WTC11 (cell line): ENCODE data around the gene LPP. TPM values are rescaled to one million over a fixed set of nuclear protein-coding genes. Genes with fewer than 3 reads are reported as not detected.

ENCODE experiments used
- ATAC-seq: fragments of 200-7000 bp; cut with Tn5 transposase; 2 replicates; pipeline ENCODE4 v1.10.0; 2021; ENCODE audit warnings: mild to moderate bottlenecking, moderate library complexity
- CTCF ChIA-PET: fragments of 300-600 bp; sonication (Branson Sonifier 250); formaldehyde crosslinking; loops from one replicate; lab custom pipeline; 2021; ENCODE audit warnings: antibody characterized with exemption; lab: Charles Lee
- POLR2A ChIA-PET: fragments of 350-600 bp; sonication (Branson Sonifier 250); formaldehyde crosslinking; loops from one replicate; lab custom pipeline; 2021; ENCODE audit warnings: antibody characterized with exemption; lab: Charles Lee
- DNase-seq: peaks from one replicate; pipeline ENCODE4 v3.0.0; 2021; ENCODE audit warnings: low spot score
- H3K27ac Mint-ChIP-seq: 2 replicates; pipeline ENCODE4 v1.8.0; 2021; ENCODE audit warnings: mixed read lengths
- H3K27me3 Mint-ChIP-seq: 2 replicates; pipeline ENCODE4 v1.8.0; 2021; ENCODE audit warnings: low read depth, mild to moderate bottlenecking, moderate library complexity, mixed read lengths
- H3K36me3 Mint-ChIP-seq: 2 replicates; pipeline ENCODE4 v1.8.0; 2021; ENCODE audit warnings: mixed read lengths
- H3K4me1 Mint-ChIP-seq: 2 replicates; pipeline ENCODE4 v1.8.0; 2022; ENCODE audit warnings: mixed read lengths
- H3K4me3 Mint-ChIP-seq: 2 replicates; pipeline ENCODE4 v1.8.0; 2021; ENCODE audit warnings: mild to moderate bottlenecking, moderate library complexity, mixed read lengths
- H3K9me3 Mint-ChIP-seq: 2 replicates; pipeline ENCODE4 v1.8.0; 2021; ENCODE audit warnings: mixed read lengths
- ATF1 ChIP-seq: sonication (generic); formaldehyde crosslinking; IDR thresholded peaks from 2 replicates; pipeline ENCODE4 v1.8.1; 2023; ENCODE audit warnings: mild to moderate bottlenecking, moderate library complexity, missing genetic modification reagents
- CDX4 ChIP-seq: fragments of 250-450 bp; sonication (Bioruptor Pico); IDR thresholded peaks from 2 replicates; pipeline ENCODE4 v1.9.0; 2021; ENCODE audit warnings: moderate library complexity, mild to moderate bottlenecking, inconsistent platforms, borderline replicate concordance
- CREM ChIP-seq: sonication (generic); formaldehyde crosslinking; IDR thresholded peaks from 2 replicates; pipeline ENCODE4 v1.8.1; 2022; ENCODE audit warnings: mild to moderate bottlenecking, missing genetic modification reagents, moderate library complexity
- FOXK1 ChIP-seq: sonication (generic); formaldehyde crosslinking; IDR thresholded peaks from 2 replicates; pipeline ENCODE4 v1.8.0; 2022; ENCODE audit warnings: mild to moderate bottlenecking, moderate library complexity, missing genetic modification reagents
- FOXP4 ChIP-seq: sonication (generic); formaldehyde crosslinking; IDR thresholded peaks from 2 replicates; pipeline ENCODE4 v1.8.0; 2022; ENCODE audit warnings: mild to moderate bottlenecking, missing genetic modification reagents
- GRHL2 ChIP-seq: fragments of 250-450 bp; sonication (Bioruptor Pico); IDR thresholded peaks from 2 replicates; pipeline ENCODE4 v1.8.0; 2022; ENCODE audit warnings: mild to moderate bottlenecking, moderate library complexity; ENCODE audit not compliant: insufficient replicate concordance, severe bottlenecking
- MLX ChIP-seq: sonication (generic); formaldehyde crosslinking; IDR thresholded peaks from 2 replicates; pipeline ENCODE4 v1.8.1; 2023; ENCODE audit warnings: mild to moderate bottlenecking, missing genetic modification reagents, moderate library complexity
- MXD4 ChIP-seq: fragments of 250-450 bp; sonication (Bioruptor Pico); IDR thresholded peaks from 2 replicates; pipeline ENCODE4 v1.8.0; 2021; ENCODE audit warnings: mild to moderate bottlenecking, moderate library complexity, borderline replicate concordance
- NR1H2 ChIP-seq: sonication (generic); formaldehyde crosslinking; IDR thresholded peaks from 2 replicates; pipeline ENCODE4 v1.9.0; 2021; ENCODE audit warnings: mild to moderate bottlenecking, moderate library complexity, missing genetic modification reagents
- NR3C1 ChIP-seq: sonication (generic); formaldehyde crosslinking; conservative IDR thresholded peaks from 2 replicates; pipeline ENCODE4 v1.8.1; 2023; ENCODE audit warnings: low read depth, mild to moderate bottlenecking, missing genetic modification reagents
- OVOL2 ChIP-seq: fragments of 250-450 bp; sonication (Bioruptor Pico); IDR thresholded peaks from 2 replicates; pipeline ENCODE4 v1.9.0; 2021; ENCODE audit warnings: mild to moderate bottlenecking, borderline replicate concordance
- RELA ChIP-seq: sonication (generic); formaldehyde crosslinking; IDR thresholded peaks from 2 replicates; pipeline ENCODE4 v1.8.1; 2022; ENCODE audit warnings: missing genetic modification reagents, mild to moderate bottlenecking, borderline replicate concordance
- RORB ChIP-seq: fragments of 250-450 bp; sonication (Bioruptor Pico); IDR thresholded peaks from 2 replicates; pipeline ENCODE4 v1.9.0; 2021; ENCODE audit warnings: mild to moderate bottlenecking
- ZNF138 ChIP-seq: sonication (generic); formaldehyde crosslinking; conservative IDR thresholded peaks from 2 replicates; pipeline ENCODE4 v1.8.1; 2022; ENCODE audit warnings: mild to moderate bottlenecking, moderate library complexity, missing genetic modification reagents
- ZNF219 ChIP-seq: sonication (generic); formaldehyde crosslinking; IDR thresholded peaks from 2 replicates; pipeline ENCODE4 v1.8.0; 2023; ENCODE audit warnings: missing genetic modification reagents, mild to moderate bottlenecking, borderline replicate concordance
- ZNF416 ChIP-seq: fragments of 250-450 bp; sonication (Bioruptor Pico); IDR thresholded peaks from 2 replicates; pipeline ENCODE4 v1.9.0; 2021; ENCODE audit warnings: mild to moderate bottlenecking, inconsistent platforms
- ZNF423 ChIP-seq: fragments of 250-450 bp; sonication (Bioruptor Pico); IDR thresholded peaks from 2 replicates; pipeline ENCODE4 v2.1.2; 2022; ENCODE audit warnings: mild to moderate bottlenecking, moderate library complexity
- total RNA-seq: library from RNA; stranded (reverse); gene quantifications from 3 replicates; pipeline ENCODE4 v1.2.3, GENCODE V29; 2021
- TF ChIP-seq, protein P1 (sequence below): sonication (generic); formaldehyde crosslinking; IDR thresholded peaks from 2 replicates; pipeline ENCODE4 v1.8.0; 2022; ENCODE audit warnings: mild to moderate bottlenecking, missing genetic modification reagents
- TF ChIP-seq, protein P2 (sequence below): sonication (generic); formaldehyde crosslinking; IDR thresholded peaks from 2 replicates; pipeline ENCODE4 v1.8.1; 2023; ENCODE audit warnings: mild to moderate bottlenecking, missing genetic modification reagents
- TF ChIP-seq, protein P3 (sequence below): sonication (generic); formaldehyde crosslinking; IDR thresholded peaks from 2 replicates; pipeline ENCODE4 v1.8.0; 2022; ENCODE audit warnings: mild to moderate bottlenecking, missing genetic modification reagents
- TF ChIP-seq, protein P4 (sequence below): fragments of 250-450 bp; sonication (Bioruptor Pico); conservative IDR thresholded peaks from 2 replicates; pipeline ENCODE4 v1.9.0; 2021; ENCODE audit warnings: mild to moderate bottlenecking
- TF ChIP-seq, protein P5 (sequence below): fragments of 250-450 bp; sonication (Bioruptor Pico); IDR thresholded peaks from 2 replicates; pipeline ENCODE4 v1.9.0; 2021; ENCODE audit warnings: mild to moderate bottlenecking

The LPP gene
- total RNA-seq, 1 experiment from 2014 or later, result 49.6 TPM

GRCh38 chr3:188337232-188337631 is 183.3 kb downstream of the LPP start:
- Mint-ChIP-seq H3K27ac (no peak overlapping the region), H3K4me3 (no peak overlapping the region), H3K4me1 (peaks cover 22% of the 10 kb centered on the region), H3K27me3 (no peaks in the 10 kb centered on the region), H3K36me3 (no peaks in the 10 kb centered on the region), H3K9me3 (no peaks in the 10 kb centered on the region)
- no peak for ATAC-seq
- CTCF ChIA-PET, result interaction anchor here (0.8 to 1.8 kb wide), 2 partner anchors 12 to 15 kb away, joined by 3 to 5 read pairs; no protein-coding TSS in a partner anchor
- DNase-seq, result no peak
- no peak for TF ChIP-seq GRHL2 (CRISPR knock-in tag)
- no peak for TF ChIP-seq OVOL2 (CRISPR knock-in tag)
- no peak for TF ChIP-seq ZNF138 (CRISPR knock-in tag)
- no peak for TF ChIP-seq RORB
- TF ChIP-seq, protein P1, sequence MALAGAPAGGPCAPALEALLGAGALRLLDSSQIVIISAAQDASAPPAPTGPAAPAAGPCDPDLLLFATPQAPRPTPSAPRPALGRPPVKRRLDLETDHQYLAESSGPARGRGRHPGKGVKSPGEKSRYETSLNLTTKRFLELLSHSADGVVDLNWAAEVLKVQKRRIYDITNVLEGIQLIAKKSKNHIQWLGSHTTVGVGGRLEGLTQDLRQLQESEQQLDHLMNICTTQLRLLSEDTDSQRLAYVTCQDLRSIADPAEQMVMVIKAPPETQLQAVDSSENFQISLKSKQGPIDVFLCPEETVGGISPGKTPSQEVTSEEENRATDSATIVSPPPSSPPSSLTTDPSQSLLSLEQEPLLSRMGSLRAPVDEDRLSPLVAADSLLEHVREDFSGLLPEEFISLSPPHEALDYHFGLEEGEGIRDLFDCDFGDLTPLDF, result no peak
- TF ChIP-seq MLX (CRISPR knock-in tag), result no peak
- no peak for TF ChIP-seq ZNF416
- TF ChIP-seq, protein P2, sequence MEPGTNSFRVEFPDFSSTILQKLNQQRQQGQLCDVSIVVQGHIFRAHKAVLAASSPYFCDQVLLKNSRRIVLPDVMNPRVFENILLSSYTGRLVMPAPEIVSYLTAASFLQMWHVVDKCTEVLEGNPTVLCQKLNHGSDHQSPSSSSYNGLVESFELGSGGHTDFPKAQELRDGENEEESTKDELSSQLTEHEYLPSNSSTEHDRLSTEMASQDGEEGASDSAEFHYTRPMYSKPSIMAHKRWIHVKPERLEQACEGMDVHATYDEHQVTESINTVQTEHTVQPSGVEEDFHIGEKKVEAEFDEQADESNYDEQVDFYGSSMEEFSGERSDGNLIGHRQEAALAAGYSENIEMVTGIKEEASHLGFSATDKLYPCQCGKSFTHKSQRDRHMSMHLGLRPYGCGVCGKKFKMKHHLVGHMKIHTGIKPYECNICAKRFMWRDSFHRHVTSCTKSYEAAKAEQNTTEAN (CRISPR knock-in tag), result no peak
- TF ChIP-seq, protein P3, sequence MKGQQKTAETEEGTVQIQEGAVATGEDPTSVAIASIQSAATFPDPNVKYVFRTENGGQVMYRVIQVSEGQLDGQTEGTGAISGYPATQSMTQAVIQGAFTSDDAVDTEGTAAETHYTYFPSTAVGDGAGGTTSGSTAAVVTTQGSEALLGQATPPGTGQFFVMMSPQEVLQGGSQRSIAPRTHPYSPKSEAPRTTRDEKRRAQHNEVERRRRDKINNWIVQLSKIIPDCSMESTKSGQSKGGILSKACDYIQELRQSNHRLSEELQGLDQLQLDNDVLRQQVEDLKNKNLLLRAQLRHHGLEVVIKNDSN (CRISPR knock-in tag), result no peak
- no peak for TF ChIP-seq CREM (CRISPR knock-in tag)
- no peak for TF ChIP-seq CDX4 (CRISPR knock-in tag)
- TF ChIP-seq NR1H2 (CRISPR knock-in tag), result no peak
- no peak for TF ChIP-seq MXD4 (CRISPR knock-in tag)
- no peak for TF ChIP-seq ZNF423 (CRISPR knock-in tag)
- no peak for TF ChIP-seq ZNF219 (CRISPR knock-in tag)
- no peak for TF ChIP-seq RELA (CRISPR knock-in tag)
- TF ChIP-seq FOXP4 (CRISPR knock-in tag), result no peak
- POLR2A ChIA-PET, result no interaction called here

GRCh38 chr3:188338086-188338485 is 184.1 kb downstream of the LPP start:
- POLR2A ChIA-PET, result no interaction called here
- DNase-seq (no peak), ATAC-seq (no peak)
- no peaks in the 10 kb centered on the region for H3K27me3 Mint-ChIP-seq
- H3K4me1 Mint-ChIP-seq, result peaks cover 22% of the 10 kb centered on the region
- CTCF ChIA-PET, result interaction anchor here (1.6 to 1.8 kb wide), 2 partner anchors 11 to 12 kb away, joined by 4 to 5 read pairs; no protein-coding TSS in a partner anchor
- H3K4me3 Mint-ChIP-seq, result no peak overlapping the region
- H3K27ac Mint-ChIP-seq, result no peak overlapping the region
- H3K36me3 Mint-ChIP-seq, result no peaks in the 10 kb centered on the region
- H3K9me3 Mint-ChIP-seq, result no peaks in the 10 kb centered on the region
- TF ChIP-seq FOXP4 (CRISPR knock-in tag), result no peak
- TF ChIP-seq, protein P4, sequence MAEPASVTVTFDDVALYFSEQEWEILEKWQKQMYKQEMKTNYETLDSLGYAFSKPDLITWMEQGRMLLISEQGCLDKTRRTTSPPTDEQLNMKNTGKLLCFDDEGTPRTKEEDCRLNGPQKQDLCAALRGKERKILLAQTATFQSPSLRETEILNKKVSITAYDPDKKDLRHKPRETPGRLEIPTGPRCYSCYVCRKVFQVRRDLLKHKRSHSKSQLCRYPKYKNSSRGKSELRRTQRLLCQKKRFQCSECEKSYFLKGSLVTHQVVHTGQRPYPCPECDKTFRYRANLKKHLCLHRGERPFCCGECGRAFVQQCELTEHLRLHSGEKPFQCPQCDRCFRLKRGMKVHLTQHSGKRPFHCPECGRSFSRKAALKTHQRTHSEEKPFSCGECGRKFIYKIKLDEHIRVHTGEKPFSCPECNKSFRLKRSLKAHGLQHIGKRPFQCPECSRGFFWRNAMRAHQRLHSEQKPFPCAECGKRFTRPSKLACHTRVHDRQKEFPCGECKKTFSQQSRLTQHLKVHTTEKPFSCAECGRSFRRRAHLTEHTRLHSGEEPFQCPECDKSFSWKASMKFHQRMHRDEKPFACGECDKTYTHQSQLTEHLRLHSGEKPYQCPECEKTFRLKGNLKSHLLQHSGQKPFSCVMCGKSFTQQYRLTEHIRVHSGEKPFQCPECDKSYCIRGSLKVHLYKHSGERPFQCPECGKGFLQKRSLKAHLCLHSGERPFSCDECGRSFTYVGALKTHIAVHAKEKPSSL, result no peak
- no peak for TF ChIP-seq ATF1 (CRISPR knock-in tag)
- TF ChIP-seq FOXK1 (CRISPR knock-in tag), result no peak
- no peak for TF ChIP-seq NR3C1 (CRISPR knock-in tag)
- TF ChIP-seq, protein P5, sequence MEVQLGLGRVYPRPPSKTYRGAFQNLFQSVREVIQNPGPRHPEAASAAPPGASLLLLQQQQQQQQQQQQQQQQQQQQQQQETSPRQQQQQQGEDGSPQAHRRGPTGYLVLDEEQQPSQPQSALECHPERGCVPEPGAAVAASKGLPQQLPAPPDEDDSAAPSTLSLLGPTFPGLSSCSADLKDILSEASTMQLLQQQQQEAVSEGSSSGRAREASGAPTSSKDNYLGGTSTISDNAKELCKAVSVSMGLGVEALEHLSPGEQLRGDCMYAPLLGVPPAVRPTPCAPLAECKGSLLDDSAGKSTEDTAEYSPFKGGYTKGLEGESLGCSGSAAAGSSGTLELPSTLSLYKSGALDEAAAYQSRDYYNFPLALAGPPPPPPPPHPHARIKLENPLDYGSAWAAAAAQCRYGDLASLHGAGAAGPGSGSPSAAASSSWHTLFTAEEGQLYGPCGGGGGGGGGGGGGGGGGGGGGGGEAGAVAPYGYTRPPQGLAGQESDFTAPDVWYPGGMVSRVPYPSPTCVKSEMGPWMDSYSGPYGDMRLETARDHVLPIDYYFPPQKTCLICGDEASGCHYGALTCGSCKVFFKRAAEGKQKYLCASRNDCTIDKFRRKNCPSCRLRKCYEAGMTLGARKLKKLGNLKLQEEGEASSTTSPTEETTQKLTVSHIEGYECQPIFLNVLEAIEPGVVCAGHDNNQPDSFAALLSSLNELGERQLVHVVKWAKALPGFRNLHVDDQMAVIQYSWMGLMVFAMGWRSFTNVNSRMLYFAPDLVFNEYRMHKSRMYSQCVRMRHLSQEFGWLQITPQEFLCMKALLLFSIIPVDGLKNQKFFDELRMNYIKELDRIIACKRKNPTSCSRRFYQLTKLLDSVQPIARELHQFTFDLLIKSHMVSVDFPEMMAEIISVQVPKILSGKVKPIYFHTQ, result no peak
